Measurements from ENCODE around the gene IGBP1. TPM values are rescaled to one million over a fixed set of nuclear protein-coding genes. Genes with fewer than 3 reads are reported as not detected.
A peak's percentile ranks its signal among the peaks of the same experiment; 100 is the strongest.

IGBP1 gene
- total RNA-seq, 1 donor from 2014 or later = 52.7 TPM

DNA sequence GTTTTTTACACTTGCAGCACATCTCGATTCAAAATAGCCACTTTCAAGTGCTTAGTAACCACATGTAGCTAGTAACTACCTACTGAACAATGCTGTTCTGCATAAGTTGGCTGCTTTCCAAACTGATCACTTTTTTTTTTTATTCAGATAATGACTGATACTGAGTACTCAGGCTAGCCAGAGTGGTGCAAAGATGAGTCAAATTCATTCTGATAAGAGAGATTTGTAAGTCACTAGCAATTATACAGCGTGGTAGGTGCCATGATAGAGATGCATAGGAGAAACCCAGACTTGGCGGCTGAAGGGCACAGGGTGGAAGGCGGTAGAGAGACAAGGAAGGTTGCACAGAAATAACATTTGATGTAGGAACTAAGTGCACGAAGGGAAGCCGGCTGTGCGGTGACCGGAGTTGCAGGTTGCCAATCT is 357 bp upstream of the IGBP1 start:
- ATAC-seq (ENCODE audit: low read depth) = no peak
- POLR2A ChIA-PET = interaction anchor here (0.5 to 1.6 kb wide), 7 partner anchors 35 to 1233 kb away, joined by 3 to 14 read pairs (median 3); partner anchors contain the start of genes PJA1 and TAF1
- intact Hi-C loops (cut with micrococcal nuclease) = loop anchor here (1.0 to 10.0 kb wide), 6 partner anchors 157 to 1305 kb away; partner anchors contain the start of genes FOXO4, KIF4A and PJA1
- no peak for TF ChIP-seq CTCF (IDR thresholded peaks at IDR 0.05)
- no peak for DNase-seq
- Mint-ChIP-seq H3K27ac (peak overlapping the region; percentile 96), H3K36me3 (ENCODE audit: low read depth) (peaks cover 22% of the 10 kb centered on the region), H3K4me1 (peaks cover 29% of the 10 kb centered on the region), H3K27me3 (no peaks in the 10 kb centered on the region), H3K9me3 (no peaks in the 10 kb centered on the region), H3K4me3 (peak overlapping the region; percentile 99)
- CTCF ChIA-PET = interaction anchor here (1.4 kb wide), 1 partner anchor 301 kb away, joined by 7 read pairs; no protein-coding TSS in a partner anchor

DNA sequence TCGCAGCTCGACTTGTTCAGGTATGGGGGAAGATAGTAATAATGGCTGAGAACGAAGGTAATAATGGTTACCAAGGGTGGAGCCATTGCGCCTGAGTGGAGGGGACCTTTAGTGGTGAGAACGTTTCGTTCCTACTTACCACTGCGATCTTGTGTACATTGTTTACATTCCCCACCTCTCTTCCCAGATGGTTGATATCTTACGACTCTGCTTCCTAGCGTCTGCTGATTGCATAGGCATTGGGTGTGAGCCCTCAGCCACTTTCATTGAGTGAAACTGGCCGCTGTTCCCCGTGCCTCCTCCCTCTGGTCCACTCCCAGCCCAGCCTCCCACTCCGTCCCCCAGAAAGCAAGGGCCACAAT is 850 bp downstream of the IGBP1 start:
- H3K36me3 Mint-ChIP-seq (ENCODE audit: low read depth) = peaks cover 22% of the 10 kb centered on the region
- no peaks in the 10 kb centered on the region for H3K27me3 Mint-ChIP-seq
- CTCF ChIA-PET = interaction anchor here (1.0 to 1.4 kb wide), 4 partner anchors 31 to 596 kb away, joined by 3 to 7 read pairs (median 3); no protein-coding TSS in a partner anchor
- no peak for TF ChIP-seq CTCF (IDR thresholded peaks at IDR 0.05)
- peak overlapping the region; percentile 96 for H3K27ac Mint-ChIP-seq
- no peak for DNase-seq
- peak overlapping the region; percentile 99 for H3K4me3 Mint-ChIP-seq
- no peaks in the 10 kb centered on the region for H3K9me3 Mint-ChIP-seq
- POLR2A ChIA-PET = interaction anchor here (0.8 to 1.6 kb wide), 6 partner anchors 8 to 1398 kb away, joined by 3 to 14 read pairs (median 7); partner anchors contain the start of genes EFNB1 and TAF1
- H3K4me1 Mint-ChIP-seq = peaks cover 29% of the 10 kb centered on the region
- intact Hi-C loops (cut with micrococcal nuclease) = loop anchor here (10.0 kb wide), 1 partner anchor 961 kb away; the partner anchor contains the start of gene FOXO4
- ATAC-seq (ENCODE audit: low read depth) = peak; percentile 9

GRCh38 chrX:70138622-70139021 is 5.4 kb downstream of the IGBP1 start:
- CTCF ChIA-PET = no interaction called here

DNA sequence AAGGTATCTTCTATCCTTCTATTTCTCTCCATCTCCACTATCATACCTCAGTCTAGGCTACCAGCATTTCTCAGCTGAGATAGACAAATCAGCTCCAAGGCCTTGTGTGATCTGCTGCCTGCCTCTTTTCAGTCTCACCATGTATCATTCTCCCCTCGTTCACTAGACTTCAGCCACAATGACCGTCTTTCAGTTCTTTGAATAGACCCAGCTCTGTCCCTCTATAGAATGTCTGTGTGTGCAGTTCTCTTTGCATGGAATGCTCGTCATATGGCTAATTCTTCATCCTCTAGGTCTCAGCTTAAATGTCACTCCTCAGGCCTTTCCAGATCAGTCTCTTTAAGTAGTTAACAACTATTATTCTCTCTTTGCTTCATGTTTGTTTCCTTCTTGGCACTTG is 6.5 kb downstream of the IGBP1 start:
- TF ChIP-seq CTCF (IDR thresholded peaks at IDR 0.05) = no peak
- intact Hi-C loops (cut with micrococcal nuclease) = loop anchor here (10.0 kb wide), 1 partner anchor 955 kb away; the partner anchor contains the start of gene FOXO4
- H3K4me1 Mint-ChIP-seq = peaks cover 22% of the 10 kb centered on the region
- no peak overlapping the region for H3K27ac Mint-ChIP-seq
- ChIA-PET POLR2A (no interaction called here), CTCF (interaction anchor here (1.6 kb wide), 1 partner anchor 11 kb away, joined by 3 read pairs; no protein-coding TSS in a partner anchor)
- DNase-seq = no peak
- no peaks in the 10 kb centered on the region for H3K9me3 Mint-ChIP-seq
- H3K36me3 Mint-ChIP-seq (ENCODE audit: low read depth) = peaks cover 37% of the 10 kb centered on the region
- no peak for ATAC-seq (ENCODE audit: low read depth)
- H3K27me3 Mint-ChIP-seq = no peaks in the 10 kb centered on the region
- H3K4me3 Mint-ChIP-seq = no peak overlapping the region

More at GRCh38 chrX:70138622-70139021, 5.4 kb downstream of the IGBP1 start:
- POLR2A ChIA-PET = no interaction called here
- no peak for TF ChIP-seq CTCF (IDR thresholded peaks at IDR 0.05)
- DNase-seq = no peak
- Mint-ChIP-seq H3K27me3 (no peaks in the 10 kb centered on the region), H3K36me3 (ENCODE audit: low read depth) (peaks cover 40% of the 10 kb centered on the region), H3K4me3 (no peak overlapping the region), H3K4me1 (peaks cover 31% of the 10 kb centered on the region), H3K9me3 (no peaks in the 10 kb centered on the region), H3K27ac (no peak overlapping the region)
- ATAC-seq (ENCODE audit: low read depth) = no peak
- intact Hi-C loops (cut with micrococcal nuclease) = loop anchor here (10.0 kb wide), 1 partner anchor 956 kb away; the partner anchor contains the start of gene FOXO4

DNA sequence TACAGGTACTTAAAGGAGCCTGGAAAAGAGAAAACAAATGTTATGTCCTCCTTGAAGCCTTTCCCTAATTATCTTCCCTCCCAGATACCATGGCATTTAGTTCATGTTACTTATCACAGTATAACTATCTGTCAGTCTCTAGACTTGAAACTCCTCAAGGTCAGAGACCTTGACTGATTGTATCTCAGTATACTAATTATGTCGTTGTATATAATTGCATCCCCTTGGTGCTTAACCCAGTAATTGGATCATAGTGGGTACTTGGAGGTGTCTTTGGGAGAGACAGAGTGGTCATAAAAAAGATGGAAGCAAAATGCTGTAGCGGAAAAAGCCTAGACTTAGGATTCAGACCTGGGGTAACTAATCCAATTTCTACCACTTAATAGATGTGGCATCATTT is 8.1 kb downstream of the IGBP1 start:
- Mint-ChIP-seq H3K36me3 (ENCODE audit: low read depth) (peaks cover 36% of the 10 kb centered on the region), H3K4me3 (no peak overlapping the region)

More for the DNA sequence above, 8.1 kb downstream of the IGBP1 start:
- POLR2A ChIA-PET = no interaction called here
- Mint-ChIP-seq H3K9me3 (no peaks in the 10 kb centered on the region), H3K27ac (no peak overlapping the region), H3K27me3 (no peaks in the 10 kb centered on the region), H3K4me1 (peaks cover 13% of the 10 kb centered on the region)
- CTCF ChIA-PET = interaction anchor here (0.6 kb wide), 1 partner anchor 148 kb away, joined by 3 read pairs; the partner anchor contains the start of genes KIF4A and PDZD11
- no peak for TF ChIP-seq CTCF (IDR thresholded peaks at IDR 0.05)
- no peak for DNase-seq
- ATAC-seq (ENCODE audit: low read depth) = no peak
- intact Hi-C loops (cut with micrococcal nuclease) = no loop called here

Measured in activated B cell treated with CpG ODN at 0.5 μM for 24 hours (primary cell).